Duodenal mucosa (tissue), 2 donors: ENCODE measurements around the gene KIF26B.

Experiments
- H3K27ac ChIP-seq: one replicate; pipeline ENCODE4 v1.7.0; 2013; ENCODE audit warnings: low read depth, low read length
- H3K27me3 ChIP-seq, 2 donors: one replicate each; pipeline ENCODE4 v1.7.0; 2013; ENCODE audit warnings: low read length in 2 of 2, control low read depth in 1 of 2; ENCODE audit not compliant: insufficient read depth in 2 of 2, control insufficient read depth in 1 of 2
- H3K36me3 ChIP-seq, 2 donors: one replicate each; pipeline ENCODE4 v1.7.0; 2013; ENCODE audit warnings: low read length in 2 of 2, control low read depth in 1 of 2; ENCODE audit not compliant: insufficient read depth in 2 of 2, control insufficient read depth in 1 of 2
- H3K4me1 ChIP-seq, 2 donors: one replicate each; pipeline ENCODE4 v1.7.0; 2013; ENCODE audit warnings: low read length in 2 of 2, control low read depth in 1 of 2; ENCODE audit not compliant: insufficient read depth in 2 of 2, control insufficient read depth in 1 of 2
- H3K4me3 ChIP-seq, 2 donors: one replicate each; pipeline ENCODE4 v1.7.0; 2013; ENCODE audit warnings: low read length in 2 of 2, low read depth in 1 of 2
- H3K9ac ChIP-seq, 2 donors: one replicate each; pipeline ENCODE4 v1.7.0; 2013; ENCODE audit warnings: low read length in 2 of 2, low read depth in 1 of 2
- H3K9me3 ChIP-seq, 2 donors: one replicate each; pipeline ENCODE4 v1.7.0; 2013; ENCODE audit warnings: low read length in 2 of 2, control low read depth in 1 of 2; ENCODE audit not compliant: control insufficient read depth in 1 of 2

KIF26B gene

DNA sequence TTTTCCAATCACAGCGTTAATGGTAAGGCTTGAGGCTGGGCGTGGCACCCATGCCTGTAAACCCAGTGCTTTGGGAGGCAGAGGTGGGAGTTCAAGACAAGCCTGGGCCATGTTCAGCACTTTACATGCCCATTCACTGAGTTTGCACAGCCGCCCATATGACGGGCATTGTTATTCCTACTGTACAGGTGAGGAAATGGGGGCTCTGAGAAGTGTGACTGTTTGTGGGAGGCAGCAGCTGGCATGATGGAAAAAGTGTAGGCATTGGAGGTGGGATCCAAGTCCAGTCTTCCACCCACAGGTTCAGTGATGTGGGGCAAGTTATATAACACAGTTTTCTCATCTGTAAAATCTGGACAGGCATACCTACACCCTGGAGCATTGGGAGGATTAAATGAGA, 445.9 kb downstream of the KIF26B start:
- H3K27me3 ChIP-seq = no peaks in the 10 kb centered on the region
- no peak overlapping the region for H3K9ac ChIP-seq
- H3K36me3 ChIP-seq = no peaks in the 10 kb centered on the region
- H3K9me3 ChIP-seq = no peaks in the 10 kb centered on the region
- peaks cover 0 to 6% of the 10 kb centered on the region in 2 donors for H3K4me1 ChIP-seq
- no peak overlapping the region for H3K4me3 ChIP-seq
- H3K27ac ChIP-seq = no peak overlapping the region

- Histone ChIP-seq H3K27me3 (no peaks in the 10 kb centered on the region), H3K4me3 (no peak overlapping the region), H3K9ac (no peak overlapping the region), H3K4me1 (peaks cover 0 to 6% of the 10 kb centered on the region in 2 donors), H3K27ac (no peak overlapping the region), H3K36me3 (no peaks in the 10 kb centered on the region), H3K9me3 (no peaks in the 10 kb centered on the region)
These were observed 448.6 kb downstream of the KIF26B start for GRCh38 chr1:245603311-245603865.

DNA sequence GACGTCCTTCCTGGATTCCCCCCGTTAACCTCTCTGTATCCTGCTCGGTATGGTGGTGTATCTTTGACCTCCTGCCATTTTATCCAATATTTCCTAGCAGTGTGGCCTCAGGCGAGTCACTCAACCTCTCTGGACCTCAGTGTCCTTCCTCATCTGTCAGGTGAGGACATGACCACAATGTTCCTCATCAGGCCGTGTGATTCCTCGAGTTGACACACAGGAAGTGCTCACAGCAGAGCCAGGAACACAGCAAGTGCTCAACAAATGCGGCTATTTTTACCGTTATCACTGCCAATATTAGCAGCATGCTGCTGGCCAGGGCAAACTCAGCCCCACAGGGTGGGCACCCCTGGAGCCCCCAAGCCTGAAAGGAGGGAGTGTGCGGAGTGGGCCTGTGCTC, 450.2 kb downstream of the KIF26B start:
- Histone ChIP-seq H3K27ac (no peak overlapping the region), H3K9me3 (no peaks in the 10 kb centered on the region), H3K4me1 (peaks cover 0 to 9% of the 10 kb centered on the region in 2 donors)

DNA sequence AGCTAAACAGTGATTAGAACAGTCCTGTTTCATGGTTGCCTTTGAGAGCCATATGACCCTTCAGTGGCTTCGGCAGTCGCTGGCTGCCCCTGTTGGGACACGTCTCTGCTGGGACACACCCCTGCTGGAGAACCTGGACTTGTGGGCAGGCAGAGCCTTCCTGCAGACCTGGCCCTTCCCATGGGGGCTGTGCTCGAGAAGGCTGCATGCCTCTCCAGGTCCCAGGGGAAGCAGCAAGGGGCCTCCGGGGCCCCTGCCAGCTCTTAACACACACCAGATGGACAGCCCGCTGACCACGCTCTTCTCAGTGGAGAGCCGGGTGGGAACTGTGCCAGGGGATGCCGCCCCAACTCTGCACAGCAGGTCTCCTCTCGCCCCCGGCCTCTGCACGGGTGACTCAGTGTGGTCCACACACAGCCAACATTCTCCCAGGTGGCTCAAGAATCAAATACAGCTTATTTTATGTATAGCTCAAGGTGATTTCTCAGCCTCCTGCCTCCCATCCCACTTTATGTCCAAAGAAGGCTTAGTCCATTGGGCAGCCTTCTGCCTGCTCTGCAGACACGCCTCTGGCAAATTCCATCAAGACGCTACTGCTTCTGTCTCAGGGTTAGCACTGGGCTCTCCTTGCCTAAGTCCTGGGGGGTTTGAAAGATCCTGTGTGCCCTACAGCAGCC, 450.8 kb downstream of the KIF26B start:
- Histone ChIP-seq H3K4me1 (peaks cover 0 to 9% of the 10 kb centered on the region in 2 donors), H3K27me3 (no peaks in the 10 kb centered on the region), H3K9ac (no peak overlapping the region), H3K4me3 (no peak overlapping the region), H3K36me3 (no peaks in the 10 kb centered on the region), H3K9me3 (no peaks in the 10 kb centered on the region), H3K27ac (no peak overlapping the region)

More for the DNA sequence above, 450.2 kb downstream of the KIF26B start:
- H3K27me3 ChIP-seq = no peaks in the 10 kb centered on the region
- H3K9ac ChIP-seq = no peak overlapping the region
- H3K4me3 ChIP-seq = no peak overlapping the region
- H3K36me3 ChIP-seq = no peaks in the 10 kb centered on the region

- H3K9ac ChIP-seq = no peak overlapping the region
- no peaks in the 10 kb centered on the region for H3K36me3 ChIP-seq
- H3K4me3 ChIP-seq = no peak overlapping the region
- H3K27me3 ChIP-seq = no peaks in the 10 kb centered on the region
- no peaks in the 10 kb centered on the region for H3K9me3 ChIP-seq
- peaks cover 0 to 9% of the 10 kb centered on the region in 2 donors for H3K4me1 ChIP-seq
- no peak overlapping the region for H3K27ac ChIP-seq
These were observed 451.5 kb downstream of the KIF26B start for GRCh38 chr1:245606157-245606725.

DNA sequence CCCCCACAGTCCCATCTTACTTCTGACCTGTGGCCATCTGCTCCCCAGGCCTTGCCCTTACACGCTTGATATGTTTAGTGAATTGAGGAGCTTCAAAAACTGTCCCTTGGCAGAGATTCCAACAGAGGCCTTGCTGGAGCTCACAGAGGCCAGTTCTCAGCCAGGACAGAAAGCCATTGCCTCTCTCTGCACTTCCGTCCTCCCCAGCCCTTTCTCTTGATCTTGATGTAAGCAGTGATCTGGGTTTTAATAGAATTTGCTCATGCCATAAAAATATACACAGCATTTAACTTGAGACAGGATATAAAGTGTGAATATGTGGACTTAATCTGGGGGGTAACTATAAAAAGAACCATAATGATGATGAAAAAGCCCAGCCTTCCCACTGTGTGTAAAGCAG, 453.5 kb downstream of the KIF26B start:
- Histone ChIP-seq H3K27me3 (no peaks in the 10 kb centered on the region), H3K27ac (no peak overlapping the region), H3K36me3 (no peaks in the 10 kb centered on the region), H3K4me3 (no peak overlapping the region), H3K9me3 (no peaks in the 10 kb centered on the region), H3K4me1 (peaks cover 0 to 9% of the 10 kb centered on the region in 2 donors), H3K9ac (no peak overlapping the region)

GRCh38 chr1:245609354-245610150, 454.8 kb downstream of the KIF26B start:
- Histone ChIP-seq H3K27ac (no peak overlapping the region), H3K27me3 (no peaks in the 10 kb centered on the region), H3K9ac (no peak overlapping the region), H3K36me3 (no peaks in the 10 kb centered on the region), H3K9me3 (no peaks in the 10 kb centered on the region), H3K4me3 (no peak overlapping the region), H3K4me1 (peaks cover 0 to 9% of the 10 kb centered on the region in 2 donors)

DNA sequence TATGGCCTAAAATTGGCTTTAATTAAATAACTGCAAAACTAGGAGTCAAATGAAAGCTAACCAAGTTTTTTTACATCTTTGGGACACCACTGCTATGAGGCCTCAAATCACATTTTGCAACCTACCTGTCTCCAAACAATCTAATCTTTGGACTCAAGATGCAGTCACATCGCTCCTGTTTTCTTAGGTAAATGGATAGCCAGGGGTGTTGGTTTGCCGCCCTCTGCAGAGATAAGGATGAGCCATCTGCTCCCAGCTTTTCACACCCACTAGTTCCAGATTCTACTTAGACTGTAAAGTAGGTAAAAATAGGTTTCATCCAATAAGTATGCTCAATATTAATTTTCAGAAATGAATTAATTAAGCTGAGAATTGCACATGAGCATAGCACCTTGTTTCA, 456.5 kb downstream of the KIF26B start:
- Histone ChIP-seq H3K27ac (no peak overlapping the region), H3K9ac (no peak overlapping the region), H3K4me1 (peaks cover 0 to 4% of the 10 kb centered on the region in 2 donors), H3K4me3 (no peak overlapping the region), H3K9me3 (no peaks in the 10 kb centered on the region), H3K36me3 (no peaks in the 10 kb centered on the region), H3K27me3 (no peaks in the 10 kb centered on the region)

GRCh38 chr1:245614476-245614875, 459.7 kb downstream of the KIF26B start:
- H3K27me3 ChIP-seq = no peaks in the 10 kb centered on the region
- H3K9me3 ChIP-seq = no peaks in the 10 kb centered on the region
- H3K4me3 ChIP-seq = no peak overlapping the region
- H3K4me1 ChIP-seq = peaks cover 0 to 4% of the 10 kb centered on the region in 2 donors
- no peaks in the 10 kb centered on the region for H3K36me3 ChIP-seq
- no peak overlapping the region for H3K27ac ChIP-seq
- no peak overlapping the region for H3K9ac ChIP-seq

GRCh38 chr1:245615001-245615400, 460.2 kb downstream of the KIF26B start:
- no peak overlapping the region for H3K4me3 ChIP-seq
- H3K27me3 ChIP-seq = no peaks in the 10 kb centered on the region
- no peaks in the 10 kb centered on the region for H3K9me3 ChIP-seq
- H3K36me3 ChIP-seq = no peaks in the 10 kb centered on the region
- no peak overlapping the region for H3K27ac ChIP-seq
- peaks cover 0 to under 1% of the 10 kb centered on the region in 2 donors for H3K4me1 ChIP-seq
- H3K9ac ChIP-seq = no peak overlapping the region
